ENCODE results near the gene FMNL2. TPM values are rescaled to one million over a fixed set of nuclear protein-coding genes. Genes with fewer than 3 reads are reported as not detected.

Gene FMNL2
- total and polyA plus RNA-seq, 4 donors = 81.1 to 173 (median 146) TPM

GRCh38 chr2:152336119-152336853, 1.3 kb downstream of the FMNL2 start:
- no peaks in the 10 kb centered on the region for H3K27me3 ChIP-seq (ENCODE audit: control insufficient read depth, insufficient read depth, low read length)
- under 1% methylated on average over 41 of the region's 42 CpGs for WGBS (ENCODE audit: insufficient coverage)
- H3K27ac ChIP-seq (ENCODE audit: low read depth, low read length) = peak overlapping the region; percentile 85
- H3K4me1 ChIP-seq (ENCODE audit: control insufficient read depth, insufficient read depth, low read length) = peaks cover 11% of the 10 kb centered on the region
- H3K9me3 ChIP-seq (ENCODE audit: control insufficient read depth, insufficient read depth, low read length) = no peaks in the 10 kb centered on the region
- H3K4me3 ChIP-seq (ENCODE audit: low read depth, low read length) = peak overlapping the region; percentile 82
- DNase-seq (ENCODE audit: low read depth in 4 of 6, low spot score in 6 of 6) = peak; percentile 10 to 73 (median 33)
- no peaks in the 10 kb centered on the region for H3K36me3 ChIP-seq (ENCODE audit: control insufficient read depth, insufficient read depth, low read length)

- Histone ChIP-seq H3K27me3 (ENCODE audit: control insufficient read depth, insufficient read depth, low read length) (no peaks in the 10 kb centered on the region), H3K36me3 (ENCODE audit: control insufficient read depth, insufficient read depth, low read length) (no peaks in the 10 kb centered on the region), H3K9me3 (ENCODE audit: control insufficient read depth, insufficient read depth, low read length) (no peaks in the 10 kb centered on the region), H3K4me3 (ENCODE audit: low read depth, low read length) (peak overlapping the region; percentile 82), H3K27ac (ENCODE audit: low read depth, low read length) (peak overlapping the region; percentile 85), H3K4me1 (ENCODE audit: control insufficient read depth, insufficient read depth, low read length) (peaks cover 11% of the 10 kb centered on the region)
- DNase-seq (ENCODE audit: low read depth in 4 of 6, low spot score in 6 of 6) = peak in 5 of 6 donors; percentile 17 to 66 (median 56)
- 11% methylated on average over 11 of the region's 12 CpGs for WGBS (ENCODE audit: insufficient coverage)
Observed at GRCh38 chr2:152336854-152337510, 2.0 kb downstream of the FMNL2 start.

DNA sequence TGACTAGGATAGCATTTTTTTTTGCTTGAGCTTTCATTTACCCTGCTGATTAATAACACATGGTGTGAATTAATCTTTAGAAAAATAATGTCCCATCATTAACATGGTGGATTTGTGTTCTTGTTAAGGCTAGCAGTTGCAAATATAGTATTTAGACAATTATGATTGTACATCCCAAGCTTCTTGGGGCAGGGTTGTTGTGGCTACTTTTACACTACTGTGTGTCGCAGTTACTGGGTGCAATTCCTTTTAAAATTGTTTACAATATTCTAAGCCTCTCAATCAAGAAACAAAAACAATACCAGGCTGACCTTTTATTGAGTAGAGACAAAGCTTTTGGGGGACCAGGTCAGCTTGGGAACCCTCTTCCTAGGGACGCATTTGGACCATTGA, 2.5 kb downstream of the FMNL2 start:
- H3K36me3 ChIP-seq (ENCODE audit: control insufficient read depth, insufficient read depth, low read length) = no peaks in the 10 kb centered on the region
- peak overlapping the region; percentile 82 for H3K4me3 ChIP-seq (ENCODE audit: low read depth, low read length)
- H3K27me3 ChIP-seq (ENCODE audit: control insufficient read depth, insufficient read depth, low read length) = no peaks in the 10 kb centered on the region
- H3K4me1 ChIP-seq (ENCODE audit: control insufficient read depth, insufficient read depth, low read length) = peaks cover 11% of the 10 kb centered on the region
- no peak for DNase-seq (ENCODE audit: low read depth in 4 of 6, low spot score in 6 of 6)
- peak overlapping the region; percentile 85 for H3K27ac ChIP-seq (ENCODE audit: low read depth, low read length)
- H3K9me3 ChIP-seq (ENCODE audit: control insufficient read depth, insufficient read depth, low read length) = no peaks in the 10 kb centered on the region
- 67% methylated on average over 1 of the region's 2 CpGs for WGBS (ENCODE audit: insufficient coverage)

GRCh38 chr2:152339556-152340286, 4.7 kb downstream of the FMNL2 start:
- Histone ChIP-seq H3K27me3 (ENCODE audit: control insufficient read depth, insufficient read depth, low read length) (no peaks in the 10 kb centered on the region), H3K27ac (ENCODE audit: low read depth, low read length) (no peak overlapping the region), H3K4me1 (ENCODE audit: control insufficient read depth, insufficient read depth, low read length) (peaks cover 11% of the 10 kb centered on the region), H3K36me3 (ENCODE audit: control insufficient read depth, insufficient read depth, low read length) (peaks cover 4% of the 10 kb centered on the region), H3K4me3 (ENCODE audit: low read depth, low read length) (no peak overlapping the region), H3K9me3 (ENCODE audit: control insufficient read depth, insufficient read depth, low read length) (no peaks in the 10 kb centered on the region)
- DNase-seq (ENCODE audit: low read depth in 4 of 6, low spot score in 6 of 6) = no peak
- no CpG with 5 or more reads among the region's 2 CpGs for WGBS (ENCODE audit: insufficient coverage)

GRCh38 chr2:152342259-152343046, 7.5 kb downstream of the FMNL2 start:
- H3K27ac ChIP-seq (ENCODE audit: low read depth, low read length) = no peak overlapping the region
- WGBS (ENCODE audit: insufficient coverage) = 100% methylated on average over 3 of the region's 4 CpGs

DNA sequence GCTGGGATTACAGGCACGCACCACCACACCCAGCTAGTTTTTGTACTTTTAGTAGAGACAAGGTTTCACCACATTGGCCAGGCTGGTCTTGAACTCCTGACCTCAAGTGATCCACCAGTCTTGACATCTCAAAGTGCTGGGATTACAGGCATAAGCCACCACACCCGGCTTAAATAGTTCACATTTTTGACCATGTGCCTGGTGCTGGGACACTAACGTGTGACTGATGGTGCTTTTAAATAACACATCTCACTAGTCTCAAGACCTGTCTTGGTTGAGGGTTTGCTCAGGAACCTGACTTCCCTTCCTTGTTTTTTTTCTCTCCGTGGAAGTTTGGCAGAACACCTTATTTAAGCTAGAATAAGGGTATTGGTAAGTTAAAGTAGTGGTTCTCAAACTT, 8.5 kb downstream of the FMNL2 start:
- Histone ChIP-seq H3K27ac (ENCODE audit: low read depth, low read length) (no peak overlapping the region), H3K27me3 (ENCODE audit: control insufficient read depth, insufficient read depth, low read length) (no peaks in the 10 kb centered on the region), H3K36me3 (ENCODE audit: control insufficient read depth, insufficient read depth, low read length) (peaks cover 7% of the 10 kb centered on the region), H3K4me3 (ENCODE audit: low read depth, low read length) (no peak overlapping the region), H3K9me3 (ENCODE audit: control insufficient read depth, insufficient read depth, low read length) (no peaks in the 10 kb centered on the region), H3K4me1 (ENCODE audit: control insufficient read depth, insufficient read depth, low read length) (no peaks in the 10 kb centered on the region)
- 100% methylated on average over 1 of the region's 4 CpGs for WGBS (ENCODE audit: insufficient coverage)
- DNase-seq (ENCODE audit: low read depth in 4 of 6, low spot score in 6 of 6) = no peak

More at GRCh38 chr2:152342259-152343046, 7.5 kb downstream of the FMNL2 start:
- DNase-seq (ENCODE audit: low read depth in 4 of 6, low spot score in 6 of 6) = no peak
- peaks cover 3% of the 10 kb centered on the region for H3K4me1 ChIP-seq (ENCODE audit: control insufficient read depth, insufficient read depth, low read length)
- no peaks in the 10 kb centered on the region for H3K9me3 ChIP-seq (ENCODE audit: control insufficient read depth, insufficient read depth, low read length)
- H3K27me3 ChIP-seq (ENCODE audit: control insufficient read depth, insufficient read depth, low read length) = no peaks in the 10 kb centered on the region
- no peak overlapping the region for H3K4me3 ChIP-seq (ENCODE audit: low read depth, low read length)
- H3K36me3 ChIP-seq (ENCODE audit: control insufficient read depth, insufficient read depth, low read length) = peaks cover 7% of the 10 kb centered on the region

GRCh38 chr2:152344579-152345195, 9.7 kb downstream of the FMNL2 start:
- H3K4me1 ChIP-seq (ENCODE audit: control insufficient read depth, insufficient read depth, low read length) = peaks cover under 1% of the 10 kb centered on the region
- H3K27me3 ChIP-seq (ENCODE audit: control insufficient read depth, insufficient read depth, low read length) = no peaks in the 10 kb centered on the region
- H3K36me3 ChIP-seq (ENCODE audit: control insufficient read depth, insufficient read depth, low read length) = peaks cover 7% of the 10 kb centered on the region
- no peak overlapping the region for H3K4me3 ChIP-seq (ENCODE audit: low read depth, low read length)
- no peak for DNase-seq (ENCODE audit: low read depth in 4 of 6, low spot score in 6 of 6)
- no peaks in the 10 kb centered on the region for H3K9me3 ChIP-seq (ENCODE audit: control insufficient read depth, insufficient read depth, low read length)
- H3K27ac ChIP-seq (ENCODE audit: low read depth, low read length) = no peak overlapping the region

DNA sequence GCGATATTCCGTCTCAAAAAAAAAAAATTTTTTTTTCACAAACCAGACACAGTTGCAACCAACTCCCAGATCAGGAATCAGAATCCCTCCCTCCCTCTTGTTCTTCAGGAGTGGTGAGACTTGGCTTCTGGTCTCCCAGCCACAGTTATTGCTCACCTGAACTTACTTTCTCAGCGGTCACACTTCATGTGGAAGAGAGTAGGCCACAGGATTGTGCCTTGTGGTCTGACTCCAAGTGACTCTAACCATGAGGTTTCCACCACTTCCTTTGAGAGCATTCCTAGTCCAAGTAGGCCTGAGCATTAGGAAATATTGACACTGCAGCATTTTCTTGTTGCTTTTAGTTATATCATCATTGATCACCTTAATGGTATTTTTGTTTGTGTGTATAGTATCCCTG, 12.1 kb downstream of the FMNL2 start:
- no peak for DNase-seq (ENCODE audit: low read depth in 4 of 6, low spot score in 6 of 6)
- peaks cover 5% of the 10 kb centered on the region for H3K4me1 ChIP-seq (ENCODE audit: control insufficient read depth, insufficient read depth, low read length)
- H3K9me3 ChIP-seq (ENCODE audit: control insufficient read depth, insufficient read depth, low read length) = no peaks in the 10 kb centered on the region
- H3K27ac ChIP-seq (ENCODE audit: low read depth, low read length) = no peak overlapping the region
- no peaks in the 10 kb centered on the region for H3K27me3 ChIP-seq (ENCODE audit: control insufficient read depth, insufficient read depth, low read length)
- no peak overlapping the region for H3K4me3 ChIP-seq (ENCODE audit: low read depth, low read length)
- peaks cover 9% of the 10 kb centered on the region for H3K36me3 ChIP-seq (ENCODE audit: control insufficient read depth, insufficient read depth, low read length)
- WGBS (ENCODE audit: insufficient coverage) = 100% methylated on average over 2 of the region's 3 CpGs

DNA sequence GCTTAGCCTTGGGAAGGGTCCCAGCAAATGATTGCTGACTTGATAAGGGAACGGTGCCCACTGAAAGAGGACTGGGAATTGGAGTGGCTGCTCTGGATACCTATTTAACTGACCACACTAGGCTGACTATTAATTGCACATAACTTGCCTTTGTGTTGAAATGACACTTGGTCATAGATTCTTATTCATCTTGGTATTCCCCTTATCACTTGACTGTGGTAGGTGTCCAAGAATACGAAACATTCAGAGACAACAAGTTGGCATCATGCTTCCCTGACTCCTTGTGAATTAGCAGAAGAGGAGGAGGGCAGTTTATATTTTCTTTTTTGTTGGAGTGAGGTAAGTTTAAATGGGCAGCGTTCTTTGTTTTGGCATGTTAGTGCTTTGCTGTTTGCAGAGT, 13.4 kb downstream of the FMNL2 start:
- Histone ChIP-seq H3K4me1 (ENCODE audit: control insufficient read depth, insufficient read depth, low read length) (peaks cover 5% of the 10 kb centered on the region), H3K36me3 (ENCODE audit: control insufficient read depth, insufficient read depth, low read length) (peaks cover 9% of the 10 kb centered on the region), H3K9me3 (ENCODE audit: control insufficient read depth, insufficient read depth, low read length) (no peaks in the 10 kb centered on the region), H3K4me3 (ENCODE audit: low read depth, low read length) (no peak overlapping the region), H3K27ac (ENCODE audit: low read depth, low read length) (no peak overlapping the region), H3K27me3 (ENCODE audit: control insufficient read depth, insufficient read depth, low read length) (no peaks in the 10 kb centered on the region)
- 75% methylated on average over 2 of the region's 3 CpGs for WGBS (ENCODE audit: insufficient coverage)
- DNase-seq (ENCODE audit: low read depth in 4 of 6, low spot score in 6 of 6) = no peak

Data from spinal cord (tissue), 10 donors.